ENCODE data around the gene SP2. TPM values are rescaled to one million over a fixed set of nuclear protein-coding genes. Genes with fewer than 3 reads are reported as not detected.

SP2 gene
- total and polyA plus RNA-seq, 2 of the 13 experiments (the other 11 are each of a cell fraction or from before 2014, with no cell fraction given), result 1.4 to 4.8 TPM

DNA sequence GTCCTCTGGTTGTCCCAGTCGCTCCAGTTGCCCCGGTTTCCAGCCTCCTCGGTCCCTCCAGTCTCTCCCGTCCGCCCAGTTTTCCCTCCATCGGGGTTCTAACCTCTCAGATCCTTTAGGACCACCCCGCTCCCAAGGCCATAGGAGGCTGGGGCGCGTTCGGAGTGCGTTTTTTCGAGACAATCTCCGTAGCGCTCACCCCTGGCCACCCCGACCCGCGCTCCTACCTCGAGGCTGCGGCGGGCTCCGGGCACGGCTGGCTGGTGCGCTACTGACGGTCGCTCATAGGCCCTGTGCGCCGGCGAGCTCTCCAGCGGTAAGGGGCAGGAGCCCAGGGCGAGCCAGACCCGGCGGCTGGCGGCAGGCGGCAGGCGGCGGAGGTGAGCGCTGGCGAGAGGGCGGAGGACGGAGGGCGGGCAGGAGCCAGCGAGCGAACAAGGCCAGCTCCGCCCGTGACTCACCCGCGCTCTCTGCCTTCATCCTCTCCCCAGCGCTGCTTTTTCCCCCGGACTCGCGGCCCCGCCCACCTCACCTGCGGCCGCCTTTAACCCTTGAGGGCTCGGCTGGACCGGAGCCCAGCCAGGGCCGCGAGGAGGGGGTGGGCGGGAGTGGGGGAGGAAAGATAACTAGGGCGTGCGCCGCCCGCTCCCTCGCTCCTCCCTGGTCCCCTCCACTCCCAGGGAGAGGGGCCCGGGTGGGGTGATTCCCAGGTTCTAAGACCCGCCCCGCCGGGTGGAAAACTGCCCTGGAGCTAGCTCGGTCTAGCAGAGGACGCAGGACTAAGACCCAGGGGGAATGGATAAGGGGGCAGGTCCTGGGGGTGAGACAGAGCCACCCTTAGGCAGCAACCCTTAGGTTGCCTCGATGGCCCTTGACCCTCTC lies 45.1 kb upstream of the SP2 start, which contains the start of gene SP6 (continued):
- TF ChIP-seq NFAT5 (CRISPR knock-in tag; IDR thresholded peaks at IDR 0.05) (peak; percentile 47; the same call in 1 of the 2 replicates), REST (IDR thresholded peaks at IDR 0.05; ENCODE audit: borderline replicate concordance in 1 of 2, low read depth in 1 of 2, low read length in 2 of 2) (no peak), PHF5A (CRISPR knock-in tag; IDR thresholded peaks at IDR 0.05; ENCODE audit: low read depth, unreplicated experiment) (peak; percentile 26), HNF4G (IDR thresholded peaks at IDR 0.05; ENCODE audit: borderline replicate concordance, low read depth, low read length) (no peak), HNF4G (CRISPR knock-in tag; IDR thresholded peaks at IDR 0.05; ENCODE audit: borderline replicate concordance, low read depth) (peak; percentile 60; the same call in 1 of the 2 replicates), ZBTB42 (CRISPR knock-in tag; IDR thresholded peaks at IDR 0.05) (no peak), ZNF788 (CRISPR knock-in tag; IDR thresholded peaks at IDR 0.05; ENCODE audit: borderline replicate concordance) (no peak; the same call in 1 of the 2 replicates), SUZ12 (IDR thresholded peaks at IDR 0.05; ENCODE audit: low read depth, low read length) (no peak; the same call in 1 of the 2 replicates), ZFX (CRISPR knock-in tag; IDR thresholded peaks at IDR 0.05; ENCODE audit: low read depth) (peak; percentile 80), DDIT3 (CRISPR knock-in tag; IDR thresholded peaks at IDR 0.05) (no peak), GTF2F1 (IDR thresholded peaks at IDR 0.05; ENCODE audit: low read length) (no peak), RCOR2 (CRISPR knock-in tag; IDR thresholded peaks at IDR 0.05) (no peak), SALL2 (CRISPR knock-in tag; IDR thresholded peaks at IDR 0.05) (peak; percentile 64; the same call in 1 of the 2 replicates), REL (CRISPR knock-in tag; conservative IDR thresholded peaks at IDR 0.05) (no peak), ZNF44 (CRISPR knock-in tag; IDR thresholded peaks at IDR 0.05) (no peak), ZFP36L2 (CRISPR knock-in tag; IDR thresholded peaks at IDR 0.05) (no peak), MEF2D (CRISPR knock-in tag; IDR thresholded peaks at IDR 0.05) (no peak)
- TF ChIP-seq, protein P1, sequence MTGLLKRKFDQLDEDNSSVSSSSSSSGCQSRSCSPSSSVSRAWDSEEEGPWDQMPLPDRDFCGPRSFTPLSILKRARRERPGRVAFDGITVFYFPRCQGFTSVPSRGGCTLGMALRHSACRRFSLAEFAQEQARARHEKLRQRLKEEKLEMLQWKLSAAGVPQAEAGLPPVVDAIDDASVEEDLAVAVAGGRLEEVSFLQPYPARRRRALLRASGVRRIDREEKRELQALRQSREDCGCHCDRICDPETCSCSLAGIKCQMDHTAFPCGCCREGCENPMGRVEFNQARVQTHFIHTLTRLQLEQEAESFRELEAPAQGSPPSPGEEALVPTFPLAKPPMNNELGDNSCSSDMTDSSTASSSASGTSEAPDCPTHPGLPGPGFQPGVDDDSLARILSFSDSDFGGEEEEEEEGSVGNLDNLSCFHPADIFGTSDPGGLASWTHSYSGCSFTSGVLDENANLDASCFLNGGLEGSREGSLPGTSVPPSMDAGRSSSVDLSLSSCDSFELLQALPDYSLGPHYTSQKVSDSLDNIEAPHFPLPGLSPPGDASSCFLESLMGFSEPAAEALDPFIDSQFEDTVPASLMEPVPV (CRISPR knock-in tag; IDR thresholded peaks at IDR 0.05), result no peak

Data from HepG2 (cell line).